ENCODE results near the gene RGS16. TPM values are rescaled to one million over a fixed set of nuclear protein-coding genes. Genes with fewer than 3 reads are reported as not detected.

RGS16 gene
- total RNA-seq, 1 experiment from 2014 or later, result 0.40 TPM

- intact Hi-C loops (cut with micrococcal nuclease), result no loop called here
- BruUV-seq (replicated peaks), result no TSS peak
- no peak overlapping the region for H3K9ac ChIP-seq (ENCODE audit: low read length)
- H3K4me3 ChIP-seq (ENCODE audit: low read length), result no peak overlapping the region
- ATAC-seq, result no peak
- H3K27me3 ChIP-seq (ENCODE audit: low read length), result no peaks in the 10 kb centered on the region
- H3K4me1 ChIP-seq (ENCODE audit: insufficient read depth, low read length), result no peaks in the 10 kb centered on the region; the same call in 1 of the 2 replicates
- no peak for DNase-seq
- H3K9me3 ChIP-seq (ENCODE audit: low read length), result no peaks in the 10 kb centered on the region
- CTCF ChIA-PET, result interaction anchor here (0.7 kb wide), 1 partner anchor 20 kb away, joined by 3 read pairs; no protein-coding TSS in a partner anchor
- no peaks in the 10 kb centered on the region for H3F3A ChIP-seq (ENCODE audit: low read length, unreplicated experiment)
- H4K20me1 ChIP-seq (ENCODE audit: low read length), result no peaks in the 10 kb centered on the region
- H3K79me2 ChIP-seq (ENCODE audit: low read length), result no peaks in the 10 kb centered on the region
- TF ChIP-seq CTCF (conservative IDR thresholded peaks at IDR 0.05; ENCODE audit: low read depth, low read length) (no peak), EZH2phosphoT487 (IDR thresholded peaks at IDR 0.05; ENCODE audit: borderline replicate concordance, low read length) (no peak), EZH2 (IDR thresholded peaks at IDR 0.05; ENCODE audit: low read length, unreplicated experiment) (no peak)
- POLR2A ChIA-PET (ENCODE audit: unreplicated experiment), result no interaction called here
- no peak overlapping the region for H2AFZ ChIP-seq (ENCODE audit: low read length)
- H3K27ac ChIP-seq (ENCODE audit: low read length), result no peak overlapping the region
- H3K4me2 ChIP-seq (ENCODE audit: low read length), result no peak overlapping the region
- H3K9me2 ChIP-seq (replicated peaks; ENCODE audit: low read length), result no peaks in the 10 kb centered on the region
- no peaks in the 10 kb centered on the region for H3K36me3 ChIP-seq (ENCODE audit: low read depth, low read length)
Observed at GRCh38 chr1:182568647-182569284, 35.4 kb downstream of the RGS16 start.

GRCh38 chr1:182567629-182568028 is 36.6 kb downstream of the RGS16 start:
- Histone ChIP-seq H3K9ac (ENCODE audit: low read length) (no peak overlapping the region), H3K36me3 (ENCODE audit: low read depth, low read length) (no peaks in the 10 kb centered on the region), H2AFZ (ENCODE audit: low read length) (no peak overlapping the region), H3K4me3 (ENCODE audit: low read length) (no peak overlapping the region), H3K79me2 (ENCODE audit: low read length) (no peaks in the 10 kb centered on the region), H3K9me3 (ENCODE audit: low read length) (no peaks in the 10 kb centered on the region), H4K20me1 (ENCODE audit: low read length) (no peaks in the 10 kb centered on the region), H3K4me1 (ENCODE audit: insufficient read depth, low read length) (no peaks in the 10 kb centered on the region), H3K4me2 (ENCODE audit: low read length) (no peak overlapping the region), H3K27ac (ENCODE audit: low read length) (no peak overlapping the region), H3K9me2 (replicated peaks; ENCODE audit: low read length) (no peaks in the 10 kb centered on the region), H3K27me3 (ENCODE audit: low read length) (no peaks in the 10 kb centered on the region), H3F3A (ENCODE audit: low read length, unreplicated experiment) (no peaks in the 10 kb centered on the region)
- intact Hi-C loops (cut with micrococcal nuclease), result no loop called here
- peak; percentile 12 for DNase-seq
- no TSS peak for BruUV-seq (replicated peaks)
- TF ChIP-seq EZH2phosphoT487 (IDR thresholded peaks at IDR 0.05; ENCODE audit: borderline replicate concordance, low read length) (no peak), EZH2 (IDR thresholded peaks at IDR 0.05; ENCODE audit: low read length, unreplicated experiment) (no peak), CTCF (conservative IDR thresholded peaks at IDR 0.05; ENCODE audit: low read depth, low read length) (no peak)
- CTCF ChIA-PET, result no interaction called here
- POLR2A ChIA-PET (ENCODE audit: unreplicated experiment), result no interaction called here
- no peak for ATAC-seq

GRCh38 chr1:182565537-182565936 is 38.7 kb downstream of the RGS16 start:
- ATAC-seq (no peak), DNase-seq (no peak)
- ChIA-PET POLR2A (ENCODE audit: unreplicated experiment) (no interaction called here), CTCF (no interaction called here)
- H3F3A ChIP-seq (ENCODE audit: low read length, unreplicated experiment), result no peaks in the 10 kb centered on the region
- H3K9me3 ChIP-seq (ENCODE audit: low read length), result no peaks in the 10 kb centered on the region
- H3K9ac ChIP-seq (ENCODE audit: low read length), result no peak overlapping the region
- no peak overlapping the region for H3K4me2 ChIP-seq (ENCODE audit: low read length)
- no peaks in the 10 kb centered on the region for H3K27me3 ChIP-seq (ENCODE audit: low read length)
- intact Hi-C loops (cut with micrococcal nuclease), result no loop called here
- no peaks in the 10 kb centered on the region for H3K4me1 ChIP-seq (ENCODE audit: insufficient read depth, low read length)
- H4K20me1 ChIP-seq (ENCODE audit: low read length), result no peaks in the 10 kb centered on the region
- no peak overlapping the region for H3K27ac ChIP-seq (ENCODE audit: low read length)
- no peak for TF ChIP-seq CTCF (conservative IDR thresholded peaks at IDR 0.05; ENCODE audit: low read depth, low read length)
- no peaks in the 10 kb centered on the region for H3K36me3 ChIP-seq (ENCODE audit: low read depth, low read length)
- BruUV-seq (replicated peaks), result no TSS peak
- H3K79me2 ChIP-seq (ENCODE audit: low read length), result no peaks in the 10 kb centered on the region
- H3K4me3 ChIP-seq (ENCODE audit: low read length), result no peak overlapping the region
- H2AFZ ChIP-seq (ENCODE audit: low read length), result no peak overlapping the region
- H3K9me2 ChIP-seq (replicated peaks; ENCODE audit: low read length), result no peaks in the 10 kb centered on the region

Data from PC-3 (cell line).